Measurements from ENCODE around the gene RUNX2. TPM values are rescaled to one million over a fixed set of nuclear protein-coding genes. Genes with fewer than 3 reads are reported as not detected.

The RUNX2 gene
- total RNA-seq, 6 experiments from 2014 or later: 7.4 to 12.7 (median 10.8) TPM

DNA sequence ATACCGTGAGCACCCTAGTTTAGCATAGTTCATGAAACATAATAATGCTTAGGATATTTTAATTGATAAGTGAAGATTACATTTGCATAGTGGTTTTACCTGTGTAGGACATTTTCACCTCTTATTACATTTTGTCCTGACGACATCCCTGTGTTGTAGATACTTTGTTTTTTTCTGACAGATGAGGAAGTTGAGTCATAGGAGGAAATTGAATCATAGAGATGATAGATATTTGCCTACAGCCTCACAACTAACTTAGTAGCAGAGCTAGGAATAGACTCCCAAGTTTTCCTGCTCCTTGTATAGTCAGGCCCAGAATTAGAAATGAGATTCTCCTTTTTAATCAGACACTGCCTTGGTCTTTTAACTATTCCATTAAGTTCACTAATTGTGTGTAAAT is 150.1 kb downstream of the RUNX2 start:
- H3K4me1 Mint-ChIP-seq (ENCODE audit: low read depth): peaks cover 58% of the 10 kb centered on the region
- H3K9me3 Mint-ChIP-seq: no peaks in the 10 kb centered on the region
- peaks cover 2% of the 10 kb centered on the region; the same call in 1 of the 2 replicates for H3K36me3 Mint-ChIP-seq (ENCODE audit: low read depth)
- peak; percentile 63 for DNase-seq
- H3K27me3 Mint-ChIP-seq (ENCODE audit: insufficient read depth): no peaks in the 10 kb centered on the region
- TF ChIP-seq, protein P1, sequence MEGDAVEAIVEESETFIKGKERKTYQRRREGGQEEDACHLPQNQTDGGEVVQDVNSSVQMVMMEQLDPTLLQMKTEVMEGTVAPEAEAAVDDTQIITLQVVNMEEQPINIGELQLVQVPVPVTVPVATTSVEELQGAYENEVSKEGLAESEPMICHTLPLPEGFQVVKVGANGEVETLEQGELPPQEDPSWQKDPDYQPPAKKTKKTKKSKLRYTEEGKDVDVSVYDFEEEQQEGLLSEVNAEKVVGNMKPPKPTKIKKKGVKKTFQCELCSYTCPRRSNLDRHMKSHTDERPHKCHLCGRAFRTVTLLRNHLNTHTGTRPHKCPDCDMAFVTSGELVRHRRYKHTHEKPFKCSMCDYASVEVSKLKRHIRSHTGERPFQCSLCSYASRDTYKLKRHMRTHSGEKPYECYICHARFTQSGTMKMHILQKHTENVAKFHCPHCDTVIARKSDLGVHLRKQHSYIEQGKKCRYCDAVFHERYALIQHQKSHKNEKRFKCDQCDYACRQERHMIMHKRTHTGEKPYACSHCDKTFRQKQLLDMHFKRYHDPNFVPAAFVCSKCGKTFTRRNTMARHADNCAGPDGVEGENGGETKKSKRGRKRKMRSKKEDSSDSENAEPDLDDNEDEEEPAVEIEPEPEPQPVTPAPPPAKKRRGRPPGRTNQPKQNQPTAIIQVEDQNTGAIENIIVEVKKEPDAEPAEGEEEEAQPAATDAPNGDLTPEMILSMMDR (IDR thresholded peaks at IDR 0.05): no peak
- H3K27ac Mint-ChIP-seq: no peak overlapping the region
- no peak overlapping the region for H3K4me3 Mint-ChIP-seq

DNA sequence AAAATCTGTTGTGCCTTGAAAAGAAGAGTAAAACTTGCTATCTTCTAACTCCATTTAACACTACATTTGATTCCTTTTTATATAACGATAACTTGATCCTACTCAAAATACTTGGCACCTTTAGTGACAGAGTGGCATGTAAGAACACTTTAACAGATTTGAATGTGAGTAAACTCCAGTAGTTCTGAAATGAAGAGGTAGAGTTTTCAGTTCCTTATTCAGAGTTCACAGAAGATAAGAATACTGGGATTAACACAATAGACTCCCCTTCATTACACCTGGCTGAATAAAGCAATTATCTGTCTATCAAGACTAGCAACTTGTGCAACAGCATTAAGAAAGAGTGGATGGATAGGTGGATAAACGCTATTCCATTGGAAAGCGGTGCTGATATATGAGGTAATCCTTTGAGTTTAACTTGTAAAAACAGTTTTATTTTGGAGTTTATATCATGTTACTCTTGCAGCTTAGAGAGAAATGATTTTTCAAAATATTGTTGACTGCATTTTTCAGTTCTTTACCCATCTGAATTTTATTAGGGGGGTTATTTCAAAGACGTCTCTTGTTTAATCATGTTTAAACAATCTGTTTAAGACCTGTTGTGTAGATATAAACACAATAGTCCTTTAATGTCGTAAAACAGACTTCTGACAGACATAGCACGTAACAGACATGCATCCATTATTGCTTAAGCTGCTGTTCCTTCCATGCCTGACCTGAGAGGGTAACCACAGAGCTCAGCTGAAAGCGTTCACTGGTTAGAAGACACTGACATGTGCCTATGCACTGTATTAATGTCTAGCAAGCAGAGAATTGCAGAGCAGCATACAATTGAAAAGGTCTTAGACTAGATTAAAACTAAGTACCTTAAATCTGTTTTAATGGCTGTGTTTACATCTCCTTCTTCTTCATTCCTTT is 152.0 kb downstream of the RUNX2 start:
- DNase-seq: peak; percentile 28
- no peaks in the 10 kb centered on the region for H3K9me3 Mint-ChIP-seq
- H3K4me3 Mint-ChIP-seq: peak overlapping the region; percentile 79
- H3K4me1 Mint-ChIP-seq (ENCODE audit: low read depth): peaks cover 61% of the 10 kb centered on the region
- TF ChIP-seq, protein P1 (IDR thresholded peaks at IDR 0.05): no peak
- H3K27ac Mint-ChIP-seq: peak overlapping the region; percentile 74; the same call in 1 of the 2 replicates
- no peaks in the 10 kb centered on the region; the same call in 1 of the 2 replicates for H3K27me3 Mint-ChIP-seq (ENCODE audit: insufficient read depth)
- peaks cover 6% of the 10 kb centered on the region for H3K36me3 Mint-ChIP-seq (ENCODE audit: low read depth)

DNA sequence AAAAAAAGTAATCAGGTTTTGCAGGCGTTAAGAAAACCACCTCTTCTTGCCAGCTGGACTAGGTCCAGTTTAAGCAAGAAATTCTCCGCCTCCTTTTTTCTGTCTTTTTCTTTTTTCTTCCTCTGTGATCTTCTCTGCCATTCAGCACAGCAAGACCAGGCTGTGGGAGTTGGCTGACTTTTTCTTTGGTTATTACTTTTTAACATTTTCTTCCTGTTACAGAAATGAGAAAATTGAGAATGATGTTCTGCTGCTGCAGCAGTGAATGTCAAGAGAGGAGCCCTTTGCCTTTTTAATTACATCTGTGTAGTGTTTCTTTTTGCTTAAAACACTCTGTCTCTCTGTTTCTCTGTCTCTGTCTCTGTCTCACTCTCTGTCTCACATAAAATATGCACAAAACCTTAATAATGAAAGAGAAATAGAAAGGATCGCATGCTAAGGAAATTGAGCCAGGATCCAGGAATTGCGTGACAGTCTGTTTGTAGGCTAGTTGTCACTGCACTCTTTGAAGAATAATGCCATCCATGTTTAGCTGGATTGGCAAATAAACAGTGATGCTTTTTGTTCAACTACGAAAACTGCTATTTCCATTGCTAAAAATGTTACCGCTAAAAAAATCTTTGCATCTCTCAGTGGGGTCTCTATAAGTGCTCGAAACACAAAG is 152.8 kb downstream of the RUNX2 start:
- TF ChIP-seq, protein P1 (IDR thresholded peaks at IDR 0.05): no peak
- Mint-ChIP-seq H3K4me1 (ENCODE audit: low read depth) (peaks cover 59% of the 10 kb centered on the region), H3K27ac (peak overlapping the region; percentile 74), H3K9me3 (no peaks in the 10 kb centered on the region), H3K4me3 (peak overlapping the region; percentile 79), H3K36me3 (ENCODE audit: low read depth) (peaks cover 6% of the 10 kb centered on the region), H3K27me3 (ENCODE audit: insufficient read depth) (no peaks in the 10 kb centered on the region; the same call in 1 of the 2 replicates)
- DNase-seq: no peak

DNA sequence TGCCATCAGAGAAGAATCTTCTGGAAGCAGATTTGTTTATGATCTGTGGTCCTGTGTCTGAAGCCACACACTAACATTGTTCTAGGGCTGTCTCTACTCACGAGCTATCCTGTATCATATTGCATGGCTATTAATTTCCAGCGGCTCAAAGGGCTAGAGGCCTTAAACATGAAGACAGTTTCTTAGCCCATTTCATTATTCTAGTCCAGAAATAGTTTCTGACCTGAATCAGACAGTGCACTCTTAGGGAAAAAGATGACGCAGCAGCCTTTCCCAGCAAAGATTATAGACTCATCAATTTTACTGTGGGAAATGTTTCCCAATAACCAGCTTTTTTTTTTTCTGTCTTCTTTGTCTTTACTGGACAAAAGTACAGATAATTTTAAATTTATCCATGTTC is 154.9 kb downstream of the RUNX2 start:
- peak overlapping the region; percentile 80 for H3K27ac Mint-ChIP-seq
- peaks cover 60% of the 10 kb centered on the region for H3K4me1 Mint-ChIP-seq (ENCODE audit: low read depth)
- H3K36me3 Mint-ChIP-seq (ENCODE audit: low read depth): peaks cover 6% of the 10 kb centered on the region
- H3K4me3 Mint-ChIP-seq: peak overlapping the region; percentile 9; the same call in 1 of the 2 replicates
- H3K9me3 Mint-ChIP-seq: no peaks in the 10 kb centered on the region
- DNase-seq: peak; percentile 93
- TF ChIP-seq, protein P1 (IDR thresholded peaks at IDR 0.05): no peak
- H3K27me3 Mint-ChIP-seq (ENCODE audit: insufficient read depth): no peaks in the 10 kb centered on the region; the same call in 1 of the 2 replicates

DNA sequence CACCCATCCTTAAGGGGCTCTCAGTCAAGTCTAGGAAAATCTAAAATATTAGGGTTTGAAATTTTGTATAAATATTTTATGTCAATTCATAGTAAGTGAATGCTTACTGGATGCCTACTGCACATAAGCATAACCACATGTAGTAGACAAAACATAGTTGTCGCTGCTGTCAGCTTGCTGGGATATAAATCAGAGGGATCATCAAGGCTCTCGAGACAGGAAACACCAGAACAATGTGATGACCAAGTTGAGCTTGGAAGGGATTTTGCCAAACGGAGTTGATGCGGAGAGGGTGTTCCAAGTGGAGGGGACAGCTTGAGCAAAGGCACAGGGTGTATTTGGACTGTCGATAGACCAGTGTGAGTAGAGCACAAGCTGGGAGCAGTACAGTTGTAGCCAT is 155.4 kb downstream of the RUNX2 start:
- Mint-ChIP-seq H3K27ac (peak overlapping the region; percentile 80), H3K9me3 (no peaks in the 10 kb centered on the region), H3K4me1 (ENCODE audit: low read depth) (peaks cover 60% of the 10 kb centered on the region), H3K4me3 (no peak overlapping the region), H3K36me3 (ENCODE audit: low read depth) (peaks cover 6% of the 10 kb centered on the region), H3K27me3 (ENCODE audit: insufficient read depth) (no peaks in the 10 kb centered on the region; the same call in 1 of the 2 replicates)
- no peak for DNase-seq
- TF ChIP-seq, protein P1 (IDR thresholded peaks at IDR 0.05): no peak

Measured in HFFc6 (cell line).